Thyroid gland (tissue), 4 donors: ENCODE results near the gene SMARCAL1. TPM values are rescaled to one million over a fixed set of nuclear protein-coding genes. Genes with fewer than 3 reads are reported as not detected.
"Not testable (repeated sequence)": the region's sequence is repeated elsewhere in the genome, so short reads cannot be mapped to it uniquely, and the experiment has no call there.

ENCODE experiments used
- DNase-seq, 2 donors: peaks; one replicate each; pipeline ENCODE4 v3.0.0-alpha.2; 2019
- H3K27ac ChIP-seq, 3 donors: fragments of 200-600 bp; sonication (generic); 1 replicate in 2 of 3; 2 replicates in 1 of 3; pipeline ENCODE4 v1.5.1; 2016 to 2019; ENCODE audit warnings: mild to moderate bottlenecking in 1 of 3, moderate library complexity in 1 of 3
- H3K27me3 ChIP-seq: fragments of 200-600 bp; sonication (generic); one replicate; pipeline ENCODE4 v1.5.1; 2019
- H3K36me3 ChIP-seq, 2 donors: fragments of 200-600 bp; sonication (generic); one replicate each; pipeline ENCODE4 v1.5.1; 2016 to 2019
- H3K4me1 ChIP-seq, 2 donors: fragments of 200-600 bp; sonication (generic); one replicate each; pipeline ENCODE4 v1.5.1; 2017 to 2019
- H3K4me3 ChIP-seq, 3 donors: fragments of 200-600 bp; sonication (generic); replicated peaks in 1 of 3; 1 replicate in 2 of 3; 2 replicates in 1 of 3; pipeline ENCODE4 v1.5.1; 2016; ENCODE audit warnings: mild to moderate bottlenecking in 1 of 3
- H3K9me3 ChIP-seq: fragments of 200-600 bp; sonication (generic); one replicate; pipeline ENCODE4 v1.5.1; 2017
- CTCF ChIP-seq, 6 experiments: fragments of 200-600 bp in 3 of 6; fragments of 450-650 bp in 3 of 6; sonication (generic) in 3 of 6; IDR thresholded peaks; one replicate each; pipeline ENCODE4 v1.5.1; 2016 to 2019; ENCODE audit warnings: antibody characterized with exemption in 6 of 6, mild to moderate bottlenecking in 2 of 6, inconsistent platforms in 1 of 6, moderate library complexity in 1 of 6
- POLR2A ChIP-seq, 2 donors: fragments of 450-650 bp; IDR thresholded peaks; one replicate each; pipeline ENCODE4 v1.6.1; 2017; ENCODE audit warnings: antibody characterized with exemption in 2 of 2, mild to moderate bottlenecking in 2 of 2, moderate library complexity in 1 of 2
- WGBS, 2 donors: methylation state at CpG; one replicate each; pipeline ENCODE4 v1.1.5; 2017; 5-methylcytosine and 5-hydroxymethylcytosine counted together
- intact Hi-C: fragments of 100-400 bp; cut with DNase I; formaldehyde crosslinking; loops from one replicate; pipeline ENCODE4 v1.15.1; 2023
- total RNA-seq, 4 donors: library from RNA; depleted of rRNA; stranded (reverse); fragments of >200 nt; gene quantifications; one replicate each; pipeline ENCODE4 v1.2.3, GENCODE V29; 2016

The SMARCAL1 gene
- total RNA-seq, 4 donors from 2014 or later, result 19.5 to 31.4 (median 24.6) TPM

- WGBS, 2 donors, result 29 to 32% methylated on average over 6 of the region's 6 CpGs
- Histone ChIP-seq H3K36me3 (no peaks in the 10 kb centered on the region), H3K27ac (no peak overlapping the region), H3K9me3 (no peaks in the 10 kb centered on the region), H3K4me1 (peaks cover 14 to 16% of the 10 kb centered on the region in 2 donors), H3K4me3 (no peak overlapping the region), H3K27me3 (no peaks in the 10 kb centered on the region)
- intact Hi-C loops, result no loop called here
- TF ChIP-seq POLR2A (IDR thresholded peaks at IDR 0.05) (no peak), CTCF (IDR thresholded peaks at IDR 0.05) (no peak)
- DNase-seq, result no peak
These were observed 39.5 kb upstream of the SMARCAL1 start for GRCh38 chr2:216372761-216373291.

- Histone ChIP-seq H3K4me1 (peaks cover 14 to 16% of the 10 kb centered on the region in 2 donors), H3K27me3 (no peaks in the 10 kb centered on the region), H3K27ac (no peak overlapping the region), H3K4me3 (no peak overlapping the region), H3K36me3 (no peaks in the 10 kb centered on the region), H3K9me3 (no peaks in the 10 kb centered on the region)
- TF ChIP-seq CTCF (IDR thresholded peaks at IDR 0.05) (no peak), POLR2A (IDR thresholded peaks at IDR 0.05) (no peak)
- DNase-seq, result no peak
- intact Hi-C loops, result no loop called here
These were observed 38.4 kb upstream of the SMARCAL1 start for GRCh38 chr2:216373896-216374295.

- WGBS, 2 donors, result 84 to 87% methylated on average over 1 of the region's 1 CpG
- intact Hi-C loops, result no loop called here
- H3K27me3 ChIP-seq, result no peaks in the 10 kb centered on the region
These were observed 37.0 kb upstream of the SMARCAL1 start for GRCh38 chr2:216375286-216375685.

DNA sequence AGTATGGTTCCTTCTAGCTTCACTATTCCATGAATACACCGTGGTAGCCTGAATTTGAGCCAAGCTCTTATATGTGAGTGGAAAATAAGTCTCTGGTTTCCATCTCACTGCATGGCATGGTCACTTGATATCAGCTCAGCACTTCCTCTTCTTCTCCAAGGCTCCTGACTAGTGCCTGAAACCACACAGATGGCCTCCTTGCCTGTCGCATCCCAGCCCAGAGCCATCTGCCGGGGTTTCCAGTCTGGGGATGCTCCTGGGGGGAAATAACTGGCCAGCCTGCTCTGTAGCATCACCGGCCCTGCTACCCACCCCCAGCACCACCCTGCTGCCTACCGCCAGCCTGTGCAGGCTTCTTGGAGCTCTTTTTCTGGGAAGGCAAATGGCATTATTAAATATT lies 32.3 kb upstream of the SMARCAL1 start:
- no peak for TF ChIP-seq POLR2A (IDR thresholded peaks at IDR 0.05)
- no peak for TF ChIP-seq CTCF (IDR thresholded peaks at IDR 0.05)
- DNase-seq, result no peak
- H3K4me3 ChIP-seq, result no peak overlapping the region
- H3K9me3 ChIP-seq, result no peaks in the 10 kb centered on the region
- no peak overlapping the region for H3K27ac ChIP-seq
- WGBS, 2 donors, result 73 to 84% methylated on average over 4 to 5 of the region's 5 CpGs
- no peaks in the 10 kb centered on the region for H3K36me3 ChIP-seq
- H3K27me3 ChIP-seq, result no peaks in the 10 kb centered on the region
- intact Hi-C loops, result no loop called here
- no peaks in the 10 kb centered on the region for H3K4me1 ChIP-seq

More at GRCh38 chr2:216375286-216375685, 37.0 kb upstream of the SMARCAL1 start:
- no peak overlapping the region for H3K27ac ChIP-seq
- TF ChIP-seq POLR2A (IDR thresholded peaks at IDR 0.05) (no peak), CTCF (IDR thresholded peaks at IDR 0.05) (no peak)
- H3K36me3 ChIP-seq, result no peaks in the 10 kb centered on the region
- H3K4me1 ChIP-seq, result peaks cover 14 to 16% of the 10 kb centered on the region in 2 donors
- H3K9me3 ChIP-seq, result no peaks in the 10 kb centered on the region
- H3K4me3 ChIP-seq, result no peak overlapping the region
- no peak for DNase-seq

- H3K27ac ChIP-seq, H3K27me3 ChIP-seq, DNase-seq, H3K36me3 ChIP-seq, H3K9me3 ChIP-seq, intact Hi-C loops, H3K4me1 ChIP-seq, H3K4me3 ChIP-seq: not testable (repeated sequence)
- WGBS, 2 donors, result 67 to 74% methylated on average over 2 of the region's 2 CpGs
These were observed 27.9 kb upstream of the SMARCAL1 start for GRCh38 chr2:216384409-216384808.

- no peak overlapping the region for H3K4me3 ChIP-seq
- no peaks in the 10 kb centered on the region for H3K27me3 ChIP-seq
- H3K36me3 ChIP-seq, result no peaks in the 10 kb centered on the region
- no peak for TF ChIP-seq CTCF (IDR thresholded peaks at IDR 0.05)
- TF ChIP-seq POLR2A (IDR thresholded peaks at IDR 0.05), result no peak
- 77 to 80% methylated on average over 2 of the region's 2 CpGs for WGBS, 2 donors
- no peak overlapping the region for H3K27ac ChIP-seq
- no peaks in the 10 kb centered on the region for H3K9me3 ChIP-seq
- no peak for DNase-seq
- no peaks in the 10 kb centered on the region for H3K4me1 ChIP-seq
- intact Hi-C loops, result no loop called here
These were observed 26.8 kb upstream of the SMARCAL1 start for GRCh38 chr2:216385478-216385877.
